Fibroblast of peridontal ligament (primary cell): ENCODE results near the gene PCYT1A.
"Not testable (repeated sequence)": the region's sequence is repeated elsewhere in the genome, so short reads cannot be mapped to it uniquely, and the experiment has no call there.

ENCODE experiments used
- DNase-seq: peaks from one replicate; pipeline ENCODE4 v3.0.0-alpha.2; 2010; ENCODE audit errors: extremely low read depth

PCYT1A gene

DNA sequence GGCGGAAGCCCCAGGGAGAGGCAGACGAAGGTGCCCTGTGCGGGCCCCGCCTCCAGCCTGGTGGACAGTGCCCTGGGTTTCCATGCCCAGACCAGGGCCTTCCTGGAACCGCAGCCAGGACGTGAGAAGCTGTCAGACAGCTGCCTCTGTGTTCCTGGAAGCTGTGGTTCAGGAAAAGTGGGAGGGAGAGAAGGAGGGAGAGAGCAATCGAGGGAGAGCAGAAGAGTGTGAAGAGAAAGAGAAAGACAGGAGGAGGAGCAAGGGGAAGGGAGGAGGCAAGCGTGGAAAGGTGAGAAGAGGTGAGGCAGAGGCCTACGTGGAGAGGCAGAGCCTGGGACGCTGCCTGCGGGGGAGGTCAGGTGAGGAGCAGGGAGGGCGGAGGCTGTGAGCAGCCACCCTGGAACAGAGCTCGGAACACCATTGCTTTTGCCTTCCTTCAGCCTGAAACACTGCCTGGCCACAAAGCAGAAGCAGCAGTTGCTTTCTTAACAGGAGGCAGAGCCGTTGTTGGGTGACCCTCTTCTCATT lies 94.9 kb downstream of the PCYT1A start:
- no peak for DNase-seq

GRCh38 chr3:196192036-196192523 lies 95.4 kb downstream of the PCYT1A start:
- DNase-seq = no peak

DNA sequence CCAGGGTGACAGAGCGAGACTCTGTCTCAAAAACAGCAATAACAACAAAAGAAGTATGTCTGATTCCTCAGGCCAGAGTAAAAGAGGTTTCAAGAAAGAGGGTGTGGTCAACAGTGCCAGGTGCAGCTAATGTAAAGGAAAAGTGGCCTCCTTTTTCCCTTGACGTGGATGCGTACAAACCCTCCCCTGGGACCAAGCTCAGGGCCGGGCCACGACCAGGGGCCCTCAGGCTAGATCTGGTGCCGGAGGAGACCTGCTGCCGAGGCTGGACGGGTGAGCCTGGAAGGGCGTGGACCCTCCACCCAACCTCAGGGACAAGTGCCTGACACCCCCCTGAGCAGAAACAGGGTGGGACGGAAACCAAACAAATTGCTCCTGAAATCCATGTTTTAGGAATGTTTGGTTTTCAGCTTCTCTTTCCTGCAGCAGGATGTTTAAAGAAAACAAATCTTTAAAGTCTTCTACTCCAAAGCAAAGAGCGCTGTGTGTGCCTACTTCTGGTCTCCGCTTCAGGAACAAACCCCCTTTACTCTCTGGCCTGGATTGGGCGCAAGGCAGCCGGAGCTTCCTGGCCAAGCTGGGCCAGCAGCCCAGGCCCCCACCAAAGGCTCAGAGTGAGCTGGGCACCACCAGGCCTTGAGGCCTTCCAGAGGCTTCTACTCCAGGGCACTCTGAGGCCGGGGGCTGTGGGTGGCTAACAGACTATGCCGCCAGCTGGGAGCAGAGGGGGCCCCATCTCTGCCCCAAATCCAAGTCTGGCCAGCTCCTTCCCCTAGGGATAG lies 97.8 kb downstream of the PCYT1A start:
- DNase-seq = no peak

- DNase-seq = peak; percentile 18
These were observed 100.6 kb downstream of the PCYT1A start for GRCh38 chr3:196186651-196187573.

GRCh38 chr3:196184881-196185280 lies 102.6 kb downstream of the PCYT1A start:
- no peak for DNase-seq

DNA sequence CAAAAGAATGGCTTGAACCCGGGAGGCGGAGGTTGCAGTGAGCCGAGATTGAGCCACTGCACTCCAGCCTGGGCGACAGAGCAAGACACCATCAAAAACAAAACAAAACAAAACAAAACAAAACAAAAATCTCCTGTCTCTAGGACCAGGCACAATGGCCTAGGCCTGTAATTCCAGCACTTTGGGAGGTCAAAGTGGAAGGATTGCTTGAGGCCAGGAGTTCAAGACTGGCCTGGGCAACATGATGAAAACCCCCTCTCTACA lies 103.4 kb downstream of the PCYT1A start:
- not testable (repeated sequence) for DNase-seq

DNA sequence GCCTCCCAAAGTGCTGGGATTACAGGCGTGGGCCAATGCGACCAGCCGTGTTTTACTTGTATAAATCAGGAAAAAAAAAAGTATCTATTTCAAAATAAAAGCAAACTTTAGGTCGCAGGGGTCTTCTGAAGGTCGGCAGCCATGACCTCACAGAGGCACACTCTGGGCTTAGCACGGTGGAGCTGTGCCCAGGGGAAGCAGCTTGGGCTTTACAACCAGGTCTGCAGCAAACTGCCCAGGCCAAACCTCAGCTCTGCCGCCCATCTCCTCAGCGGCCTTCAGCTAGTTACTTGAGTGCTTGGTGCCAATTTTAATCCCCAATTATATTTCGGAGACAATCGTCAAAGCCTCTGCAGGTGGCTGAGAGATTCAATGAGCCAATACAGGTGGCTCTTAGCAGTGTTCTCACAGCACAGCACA lies 106.4 kb downstream of the PCYT1A start:
- DNase-seq = no peak

DNA sequence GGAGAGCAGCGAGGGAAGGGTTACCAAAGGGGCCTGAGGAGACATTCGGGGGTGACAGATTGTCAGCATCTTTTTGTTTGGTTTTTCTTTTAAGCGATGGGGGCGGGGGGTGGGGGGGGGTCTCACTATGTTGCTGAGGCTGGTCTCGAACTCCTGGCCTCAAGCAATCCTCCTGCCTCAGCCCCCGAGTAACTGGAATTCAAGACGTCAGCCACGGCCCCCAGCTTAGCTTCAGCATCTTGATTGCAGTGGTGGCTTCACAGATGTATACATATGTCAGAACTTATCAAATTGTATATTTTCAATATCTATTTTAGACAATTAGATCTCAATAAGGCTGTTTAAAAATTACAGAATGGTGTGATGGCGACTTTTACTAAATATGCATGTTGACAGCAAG lies 107.2 kb downstream of the PCYT1A start:
- no peak for DNase-seq
